SW 1271 (cell line): ENCODE data around the gene MIDN.

Experiments
- DNase-seq, 2 experiments: peaks; one replicate each; lab custom pipeline; 2025; lab: John Stamatoyannopoulos, UW

MIDN gene

GRCh38 chr19:1258707-1259205 is 10.4 kb downstream of the MIDN start:
- peak in 1 of 2 experiments; percentile 56 for DNase-seq

GRCh38 chr19:1259206-1259875 is 11.0 kb downstream of the MIDN start:
- peak; percentile 61 to 79 for DNase-seq

GRCh38 chr19:1259876-1260748 is 11.7 kb downstream of the MIDN start:
- peak in 1 of 2 experiments; percentile 56 for DNase-seq

GRCh38 chr19:1260749-1261537 is 12.6 kb downstream of the MIDN start:
- DNase-seq, result peak; percentile 78 to 89

GRCh38 chr19:1261538-1261797 is 13.1 kb downstream of the MIDN start:
- DNase-seq, result no peak

GRCh38 chr19:1261798-1262622 is 13.6 kb downstream of the MIDN start:
- no peak for DNase-seq

- no peak for DNase-seq
Measured at GRCh38 chr19:1262623-1263123, 14.3 kb downstream of the MIDN start.

GRCh38 chr19:1263188-1263587 is 14.8 kb downstream of the MIDN start:
- no peak for DNase-seq

- DNase-seq, result peak; percentile 66 to 79
Measured at GRCh38 chr19:1264801-1265614, 16.6 kb downstream of the MIDN start.

- DNase-seq, result peak in 1 of 2 experiments; percentile 64
Measured at GRCh38 chr19:1265615-1266128, 17.3 kb downstream of the MIDN start.

GRCh38 chr19:1266129-1266915 is 17.9 kb downstream of the MIDN start:
- peak; percentile 78 to 82 for DNase-seq

GRCh38 chr19:1266916-1267476 is 18.6 kb downstream of the MIDN start:
- peak in 1 of 2 experiments; percentile 53 for DNase-seq

- no peak for DNase-seq
Measured at GRCh38 chr19:1267477-1268225, 19.3 kb downstream of the MIDN start.

GRCh38 chr19:1268226-1269064 is 20.1 kb downstream of the MIDN start:
- DNase-seq, result no peak

- DNase-seq, result peak; percentile 85 to 95
Measured at GRCh38 chr19:1269065-1269477, 20.7 kb downstream of the MIDN start, which contains the start of gene CIRBP. CIRBP (plus strand) TSS chr19:1269332; CDS start chr19:1270934, 1,602 bp downstream.

GRCh38 chr19:1269478-1270212 is 21.3 kb downstream of the MIDN start:
- peak; percentile 65 to 85 for DNase-seq
